HepG2 (cell line): ENCODE measurements around the gene BCL6B. TPM values are rescaled to one million over a fixed set of nuclear protein-coding genes. Genes with fewer than 3 reads are reported as not detected.

Source experiments
- CCDC6 ChIP-seq: sonication (generic); formaldehyde crosslinking; IDR thresholded peaks from 2 replicates; pipeline ENCODE4 v1.8.1; 2022; ENCODE audit warnings: mild to moderate bottlenecking, missing genetic modification reagents, moderate library complexity
- E2F1 ChIP-seq: sonication (generic); formaldehyde crosslinking; IDR thresholded peaks from 2 replicates; pipeline ENCODE4 v1.5.0; 2020; ENCODE audit warnings: missing genetic modification reagents
- FOSL1 ChIP-seq: sonication (generic); formaldehyde crosslinking; IDR thresholded peaks from 2 replicates; pipeline ENCODE4 v1.9.0; 2021; ENCODE audit warnings: missing genetic modification reagents, borderline replicate concordance
- GLI4 ChIP-seq: sonication (generic); formaldehyde crosslinking; IDR thresholded peaks from 2 replicates; pipeline ENCODE4 v1.5.1; 2020; ENCODE audit warnings: missing genetic modification reagents, mild to moderate bottlenecking, moderate library complexity, borderline replicate concordance
- GPBP1L1 ChIP-seq: sonication (generic); formaldehyde crosslinking; IDR thresholded peaks from 2 replicates; pipeline ENCODE4 v1.5.0; 2020; ENCODE audit warnings: mild to moderate bottlenecking, missing genetic modification reagents
- POGK ChIP-seq: sonication (generic); formaldehyde crosslinking; conservative IDR thresholded peaks from 2 replicates; pipeline ENCODE4 v1.8.0; 2022; ENCODE audit warnings: mild to moderate bottlenecking, moderate library complexity, missing genetic modification reagents
- SMAD3 ChIP-seq: sonication (generic); formaldehyde crosslinking; IDR thresholded peaks from 2 replicates; pipeline ENCODE4 v1.4.0; 2020; ENCODE audit warnings: missing genetic modification reagents
- ZBTB49 ChIP-seq: sonication (generic); formaldehyde crosslinking; IDR thresholded peaks from 2 replicates; pipeline ENCODE4 v1.4.0; 2020; ENCODE audit warnings: missing genetic modification reagents, borderline replicate concordance
- ZKSCAN1 ChIP-seq: fragments of 150-350 bp; IDR thresholded peaks from 2 replicates; pipeline ENCODE4 v1.6.1; 2014; ENCODE audit warnings: low read length
- ZNF609 ChIP-seq: sonication (generic); formaldehyde crosslinking; IDR thresholded peaks from 2 replicates; pipeline ENCODE4 v1.4.0; 2020; ENCODE audit warnings: mild to moderate bottlenecking, missing genetic modification reagents, borderline replicate concordance
- ZNF639 ChIP-seq: conservative IDR thresholded peaks from 2 replicates; pipeline ENCODE4 v1.6.1; 2018; ENCODE audit warnings: missing genetic modification reagents
- ZNF883 ChIP-seq: sonication (generic); formaldehyde crosslinking; IDR thresholded peaks from 2 replicates; pipeline ENCODE4 v1.5.1; 2020; ENCODE audit warnings: mild to moderate bottlenecking, missing genetic modification reagents; ENCODE audit errors: not compliant biosample characterization
- polyA plus RNA-seq, 8 experiments: library from polyadenylated mRNA; depleted of rRNA in 3 of 8; stranded (reverse) in 7 of 8; unstranded in 1 of 8; fragments of >200 nt; fragmentation: Illumina TruSeq in 4 of 8; extraction: Trizol in 4 of 8; gene quantifications; 2 replicates each; pipeline versions ENCODE4 v1.2.1 to v1.2.3, GENCODE V29; 2011 to 2016; ENCODE audit warnings: low read depth in 4 of 8, missing spikeins in 1 of 8, mixed read lengths in 1 of 8; ENCODE audit not compliant: insufficient read depth in 1 of 8
- total RNA-seq, 5 experiments: library from RNA; depleted of rRNA; stranded (reverse); fragments of >200 nt; fragmentation: Illumina TruSeq; extraction: Trizol; gene quantifications; 2 replicates each; pipeline ENCODE4 v1.2.3, GENCODE V29; 2016; ENCODE audit warnings: low read depth in 1 of 5

Gene BCL6B
- total and polyA plus RNA-seq, 2 of the 13 experiments (the other 11 are each of a cell fraction or from before 2014, with no cell fraction given) = not detected

GRCh38 chr17:7021993-7022778, 664 bp upstream of the BCL6B start (continued):
- no peak for TF ChIP-seq ZNF609
- no peak for TF ChIP-seq FOSL1 (CRISPR knock-in tag)
- TF ChIP-seq GLI4 (CRISPR knock-in tag) = no peak
- no peak for TF ChIP-seq ZNF639 (CRISPR knock-in tag)
- no peak for TF ChIP-seq GPBP1L1 (CRISPR knock-in tag)
- 0 out of 2 replicates have a peak, but pooled peaks have one; percentile 31 for TF ChIP-seq CCDC6 (CRISPR knock-in tag)
- TF ChIP-seq ZBTB49 (CRISPR knock-in tag) = no peak
- no peak for TF ChIP-seq ZKSCAN1
- TF ChIP-seq E2F1 (CRISPR knock-in tag) = no peak
- no peak for TF ChIP-seq SMAD3
- TF ChIP-seq POGK (CRISPR knock-in tag) = no peak
- peak; percentile 67 for TF ChIP-seq ZNF883 (CRISPR knock-in tag)
